ENCODE measurements around the gene MYPN. TPM values are rescaled to one million over a fixed set of nuclear protein-coding genes. Genes with fewer than 3 reads are reported as not detected.

Gene MYPN
- total RNA-seq, 2 donors from 2014 or later = 1.5 to 1.8 TPM

GRCh38 chr10:68249297-68249696 lies 140.0 kb downstream of the MYPN start:
- H3K27me3 ChIP-seq (replicated peaks; ENCODE audit: insufficient read depth) = no peaks in the 10 kb centered on the region
- H3K4me3 ChIP-seq = no peak overlapping the region
- TF ChIP-seq, protein P1, sequence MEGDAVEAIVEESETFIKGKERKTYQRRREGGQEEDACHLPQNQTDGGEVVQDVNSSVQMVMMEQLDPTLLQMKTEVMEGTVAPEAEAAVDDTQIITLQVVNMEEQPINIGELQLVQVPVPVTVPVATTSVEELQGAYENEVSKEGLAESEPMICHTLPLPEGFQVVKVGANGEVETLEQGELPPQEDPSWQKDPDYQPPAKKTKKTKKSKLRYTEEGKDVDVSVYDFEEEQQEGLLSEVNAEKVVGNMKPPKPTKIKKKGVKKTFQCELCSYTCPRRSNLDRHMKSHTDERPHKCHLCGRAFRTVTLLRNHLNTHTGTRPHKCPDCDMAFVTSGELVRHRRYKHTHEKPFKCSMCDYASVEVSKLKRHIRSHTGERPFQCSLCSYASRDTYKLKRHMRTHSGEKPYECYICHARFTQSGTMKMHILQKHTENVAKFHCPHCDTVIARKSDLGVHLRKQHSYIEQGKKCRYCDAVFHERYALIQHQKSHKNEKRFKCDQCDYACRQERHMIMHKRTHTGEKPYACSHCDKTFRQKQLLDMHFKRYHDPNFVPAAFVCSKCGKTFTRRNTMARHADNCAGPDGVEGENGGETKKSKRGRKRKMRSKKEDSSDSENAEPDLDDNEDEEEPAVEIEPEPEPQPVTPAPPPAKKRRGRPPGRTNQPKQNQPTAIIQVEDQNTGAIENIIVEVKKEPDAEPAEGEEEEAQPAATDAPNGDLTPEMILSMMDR (IDR thresholded peaks at IDR 0.05) = no peak
- no peak for TF ChIP-seq POLR2A (IDR thresholded peaks at IDR 0.05)
- no peak for TF ChIP-seq POLR2AphosphoS5 (IDR thresholded peaks at IDR 0.05)
- H3K4me1 ChIP-seq (replicated peaks) = no peaks in the 10 kb centered on the region
- 93% methylated on average over 4 of the region's 4 CpGs for WGBS
- H3K27ac ChIP-seq = no peak overlapping the region
- intact Hi-C loops (cut with DNase I) = no loop called here
- no peaks in the 10 kb centered on the region for H3K36me3 ChIP-seq
- no peaks in the 10 kb centered on the region for H3K9me3 ChIP-seq
- no peak for DNase-seq (ENCODE audit: low spot score)

GRCh38 chr10:68251151-68251550 lies 141.9 kb downstream of the MYPN start:
- intact Hi-C loops (cut with DNase I) = no loop called here
- H3K27me3 ChIP-seq (replicated peaks; ENCODE audit: insufficient read depth) = no peaks in the 10 kb centered on the region
- 74% methylated on average over 7 of the region's 7 CpGs for WGBS
- H3K4me1 ChIP-seq (replicated peaks) = no peaks in the 10 kb centered on the region
- no peaks in the 10 kb centered on the region for H3K36me3 ChIP-seq
- TF ChIP-seq POLR2AphosphoS5 (IDR thresholded peaks at IDR 0.05) (no peak), POLR2A (IDR thresholded peaks at IDR 0.05) (no peak)
- TF ChIP-seq, protein P1 (IDR thresholded peaks at IDR 0.05) = no peak
- no peak overlapping the region for H3K4me3 ChIP-seq
- H3K27ac ChIP-seq = no peak overlapping the region
- DNase-seq (ENCODE audit: low spot score) = no peak
- H3K9me3 ChIP-seq = no peaks in the 10 kb centered on the region

- DNase-seq (ENCODE audit: low spot score) = no peak
- Histone ChIP-seq H3K4me3 (no peak overlapping the region), H3K9me3 (no peaks in the 10 kb centered on the region), H3K27ac (no peak overlapping the region), H3K27me3 (replicated peaks; ENCODE audit: insufficient read depth) (no peaks in the 10 kb centered on the region), H3K36me3 (no peaks in the 10 kb centered on the region), H3K4me1 (replicated peaks) (no peaks in the 10 kb centered on the region)
- intact Hi-C loops (cut with DNase I) = no loop called here
- 89% methylated on average over 5 of the region's 5 CpGs for WGBS
- TF ChIP-seq POLR2A (IDR thresholded peaks at IDR 0.05) = no peak
- TF ChIP-seq, protein P1 (IDR thresholded peaks at IDR 0.05) = no peak
- no peak for TF ChIP-seq POLR2AphosphoS5 (IDR thresholded peaks at IDR 0.05)
These were observed 142.6 kb downstream of the MYPN start for GRCh38 chr10:68251625-68252495.

- intact Hi-C loops (cut with DNase I) = no loop called here
- no peak overlapping the region for H3K27ac ChIP-seq
- H3K4me1 ChIP-seq (replicated peaks) = no peaks in the 10 kb centered on the region
- H3K9me3 ChIP-seq = no peaks in the 10 kb centered on the region
- WGBS = 39% methylated on average over 1 of the region's 1 CpG
- H3K27me3 ChIP-seq (replicated peaks; ENCODE audit: insufficient read depth) = no peaks in the 10 kb centered on the region
- H3K4me3 ChIP-seq = no peak overlapping the region
- no peaks in the 10 kb centered on the region for H3K36me3 ChIP-seq
- TF ChIP-seq POLR2AphosphoS5 (IDR thresholded peaks at IDR 0.05) (no peak), POLR2A (IDR thresholded peaks at IDR 0.05) (no peak)
- no peak for DNase-seq (ENCODE audit: low spot score)
These were observed 144.1 kb downstream of the MYPN start for GRCh38 chr10:68253346-68253745.

- H3K4me1 ChIP-seq (replicated peaks) = no peaks in the 10 kb centered on the region
- TF ChIP-seq POLR2AphosphoS5 (IDR thresholded peaks at IDR 0.05) = no peak
- TF ChIP-seq POLR2A (IDR thresholded peaks at IDR 0.05) = no peak
- TF ChIP-seq, protein P1 (IDR thresholded peaks at IDR 0.05) = no peak
- no peak overlapping the region for H3K4me3 ChIP-seq
- H3K9me3 ChIP-seq = no peaks in the 10 kb centered on the region
- H3K27ac ChIP-seq = no peak overlapping the region
- H3K36me3 ChIP-seq = no peaks in the 10 kb centered on the region
- intact Hi-C loops (cut with DNase I) = no loop called here
- H3K27me3 ChIP-seq (replicated peaks; ENCODE audit: insufficient read depth) = no peaks in the 10 kb centered on the region
- no peak for DNase-seq (ENCODE audit: low spot score)
- WGBS = 96% methylated on average over 7 of the region's 8 CpGs
These were observed 152.0 kb downstream of the MYPN start for GRCh38 chr10:68261132-68261856.
